Natural killer cell treated with Interleukin-12 subunit alpha and Interleukin-12 subunit beta and Interleukin-15 and Interleukin-18, amount 100 ng/mL, for 72 hours (primary cell): ENCODE measurements around the gene BACH1. TPM values are rescaled to one million over a fixed set of nuclear protein-coding genes. Genes with fewer than 3 reads are reported as not detected.

ENCODE experiments used
- ATAC-seq, 2 donors: fragments of 150-1000 bp; cut with Tn5 transposase in 1 of 2; sonication (Bioruptor Pico), chemical (Tn5 transposase) in 1 of 2; 2 replicates each; pipeline ENCODE4 v1.10.0; 2021
- DNase-seq: peaks from one replicate; pipeline ENCODE4 v3.0.0; 2022; ENCODE audit warnings: low spot score
- H3K27ac Mint-ChIP-seq, 2 donors: 1 replicate in 1 of 2; 2 replicates in 1 of 2; pipeline ENCODE4 v1.8.0; 2022; ENCODE audit warnings: mixed read lengths in 2 of 2, mild to moderate bottlenecking in 1 of 2, moderate library complexity in 1 of 2
- H3K27me3 Mint-ChIP-seq, 2 donors: 1 replicate in 1 of 2; 2 replicates in 1 of 2; pipeline ENCODE4 v1.8.0; 2022; ENCODE audit warnings: mixed read lengths in 2 of 2
- H3K36me3 Mint-ChIP-seq: one replicate; pipeline ENCODE4 v1.8.0; 2022; ENCODE audit warnings: mixed read lengths
- H3K4me1 Mint-ChIP-seq, 2 donors: 1 replicate in 1 of 2; 2 replicates in 1 of 2; pipeline ENCODE4 v1.8.0; 2022; ENCODE audit warnings: low read depth in 2 of 2, mixed read lengths in 2 of 2, mild to moderate bottlenecking in 1 of 2
- H3K4me3 Mint-ChIP-seq: one replicate; pipeline ENCODE4 v1.8.0; 2022; ENCODE audit warnings: mixed read lengths
- H3K9me3 Mint-ChIP-seq: 2 replicates; pipeline ENCODE4 v1.8.0; 2022; ENCODE audit warnings: mixed read lengths
- total RNA-seq, 2 donors: library from RNA; stranded (reverse); gene quantifications; one replicate each; pipeline ENCODE4 v1.2.3, GENCODE V29; 2022

The BACH1 gene
- total RNA-seq, 2 donors from 2014 or later = 29.5 to 38.7 TPM

DNA sequence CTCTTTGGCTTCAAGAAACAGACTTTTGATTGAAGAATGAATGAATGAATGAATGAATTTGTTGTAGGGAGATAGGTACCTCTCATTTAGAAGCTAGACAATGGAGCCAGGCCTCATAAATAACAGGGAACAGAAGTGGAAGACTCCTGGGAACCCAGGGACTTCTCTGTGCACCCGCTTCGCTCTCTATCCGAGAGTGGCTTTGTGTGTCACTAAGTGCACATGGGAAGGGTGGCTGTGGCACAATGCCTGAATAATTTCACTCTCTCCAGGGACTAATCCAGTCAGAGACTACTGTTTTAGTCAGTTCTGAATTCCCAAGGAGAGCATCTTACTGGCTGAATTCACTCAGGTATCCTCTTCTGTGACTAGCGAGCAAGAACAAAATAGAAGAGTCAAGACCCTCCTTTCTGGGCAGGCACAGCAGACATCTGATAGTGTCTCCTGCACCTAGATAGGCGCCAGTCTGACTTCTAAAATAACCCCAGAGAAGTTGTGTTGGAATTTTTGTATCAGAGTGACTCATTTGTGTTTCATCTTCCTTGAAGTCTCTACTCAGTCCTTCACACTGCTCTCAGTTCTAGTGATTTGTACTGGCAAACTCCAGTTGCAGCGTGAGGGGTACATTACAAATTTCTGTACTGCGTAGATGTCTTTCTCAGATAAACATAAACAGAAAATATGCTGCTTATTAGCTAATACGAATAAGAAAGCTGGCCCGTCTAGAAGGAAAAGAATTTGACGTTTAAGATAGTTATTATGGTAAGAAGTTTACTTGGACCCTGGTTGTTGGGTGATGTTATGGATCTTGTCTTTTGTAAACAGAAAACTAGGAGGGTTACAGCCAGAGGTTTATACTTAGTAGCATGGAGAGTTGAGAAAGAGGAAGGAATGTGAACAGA is 34.0 kb downstream of the BACH1 start:
- Mint-ChIP-seq H3K27ac (peak overlapping the region in 1 of 2 donors; percentile 38), H3K36me3 (peaks cover 5% of the 10 kb centered on the region), H3K9me3 (no peaks in the 10 kb centered on the region), H3K27me3 (no peaks in the 10 kb centered on the region), H3K4me3 (no peak overlapping the region), H3K4me1 (peaks cover 15 to 38% of the 10 kb centered on the region in 2 donors)
- no peak for ATAC-seq
- no peak for DNase-seq

DNA sequence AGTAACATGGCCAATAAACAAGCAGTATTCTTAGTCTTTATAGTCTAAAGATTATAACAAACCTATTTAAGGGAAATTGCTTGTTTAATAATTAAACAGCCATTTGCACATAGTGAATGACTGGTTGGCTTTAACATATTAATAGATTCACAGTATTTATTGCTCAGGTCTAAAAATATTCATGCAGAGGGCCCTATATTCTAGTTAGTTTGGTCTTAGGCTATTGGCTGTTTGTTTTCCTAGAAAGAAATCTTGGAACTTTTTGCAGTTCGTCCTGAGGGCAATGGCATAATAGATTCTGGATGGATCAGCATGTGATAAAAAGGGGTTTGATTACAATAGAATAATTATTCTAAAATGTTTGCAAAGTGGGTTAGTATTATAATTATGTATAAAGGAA is 34.7 kb downstream of the BACH1 start:
- Mint-ChIP-seq H3K9me3 (no peaks in the 10 kb centered on the region), H3K36me3 (peaks cover 5% of the 10 kb centered on the region), H3K27ac (no peak overlapping the region), H3K4me1 (peaks cover 15 to 38% of the 10 kb centered on the region in 2 donors), H3K27me3 (no peaks in the 10 kb centered on the region), H3K4me3 (no peak overlapping the region)
- DNase-seq (no peak), ATAC-seq (no peak)

GRCh38 chr21:29334717-29335428 is 36.2 kb downstream of the BACH1 start:
- Mint-ChIP-seq H3K27ac (peak overlapping the region in 1 of 2 donors; percentile 64), H3K9me3 (no peaks in the 10 kb centered on the region), H3K36me3 (peaks cover 5% of the 10 kb centered on the region), H3K4me1 (peaks cover 12 to 38% of the 10 kb centered on the region in 2 donors), H3K27me3 (no peaks in the 10 kb centered on the region), H3K4me3 (peak overlapping the region; percentile 72)
- ATAC-seq (peak; percentile 71 to 83), DNase-seq (no peak)

GRCh38 chr21:29335720-29336119 is 37.0 kb downstream of the BACH1 start:
- ATAC-seq = no peak
- no peaks in the 10 kb centered on the region for H3K9me3 Mint-ChIP-seq
- peaks cover 5% of the 10 kb centered on the region for H3K36me3 Mint-ChIP-seq
- DNase-seq = no peak
- no peak overlapping the region for H3K27ac Mint-ChIP-seq
- peaks cover 12 to 38% of the 10 kb centered on the region in 2 donors for H3K4me1 Mint-ChIP-seq
- peak overlapping the region; percentile 21 for H3K4me3 Mint-ChIP-seq
- no peaks in the 10 kb centered on the region for H3K27me3 Mint-ChIP-seq

DNA sequence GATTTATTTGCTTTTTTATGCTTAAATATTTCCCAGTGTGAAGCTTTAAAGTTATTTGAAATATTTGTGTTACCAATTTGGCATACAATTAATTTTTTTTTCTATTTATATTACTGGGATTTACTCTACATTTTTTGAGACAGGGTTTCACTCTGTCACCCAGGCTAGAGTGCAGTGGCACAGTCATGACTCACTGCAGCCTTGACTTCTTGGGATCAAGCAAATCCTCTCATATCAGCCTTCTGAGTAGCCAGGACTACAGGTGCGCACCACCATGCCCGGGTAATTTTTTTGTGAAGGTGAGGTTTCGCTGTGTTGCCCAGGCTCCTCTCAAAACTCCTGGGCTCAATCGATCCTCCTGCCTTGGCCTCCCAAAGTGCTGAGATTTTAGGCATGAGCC is 39.5 kb downstream of the BACH1 start:
- H3K4me3 Mint-ChIP-seq = no peak overlapping the region
- no peaks in the 10 kb centered on the region for H3K27me3 Mint-ChIP-seq
- no peaks in the 10 kb centered on the region for H3K9me3 Mint-ChIP-seq
- H3K4me1 Mint-ChIP-seq = peaks cover 14 to 38% of the 10 kb centered on the region in 2 donors
- no peak overlapping the region for H3K27ac Mint-ChIP-seq
- DNase-seq (no peak), ATAC-seq (no peak)
- H3K36me3 Mint-ChIP-seq = no peaks in the 10 kb centered on the region

GRCh38 chr21:29340228-29340627 is 41.5 kb downstream of the BACH1 start:
- no peak overlapping the region for H3K4me3 Mint-ChIP-seq

GRCh38 chr21:29342363-29342957 is 43.7 kb downstream of the BACH1 start:
- peak; percentile 75 to 94 for ATAC-seq
- peaks cover 13 to 22% of the 10 kb centered on the region in 2 donors for H3K4me1 Mint-ChIP-seq
- peak overlapping the region; percentile 59 for H3K4me3 Mint-ChIP-seq
- peak overlapping the region; percentile 68 to 76 for H3K27ac Mint-ChIP-seq
- DNase-seq = no peak
- no peaks in the 10 kb centered on the region for H3K36me3 Mint-ChIP-seq
- H3K9me3 Mint-ChIP-seq = no peaks in the 10 kb centered on the region
- no peaks in the 10 kb centered on the region for H3K27me3 Mint-ChIP-seq

More at GRCh38 chr21:29340228-29340627, 41.5 kb downstream of the BACH1 start:
- Mint-ChIP-seq H3K9me3 (no peaks in the 10 kb centered on the region), H3K27ac (peak overlapping the region in 1 of 2 donors; percentile 14), H3K27me3 (no peaks in the 10 kb centered on the region), H3K36me3 (no peaks in the 10 kb centered on the region), H3K4me1 (peaks cover 13 to 28% of the 10 kb centered on the region in 2 donors)
- no peak for DNase-seq
- ATAC-seq = no peak

- Mint-ChIP-seq H3K27ac (peak overlapping the region in 1 of 2 donors; percentile 57), H3K4me3 (no peak overlapping the region), H3K9me3 (no peaks in the 10 kb centered on the region), H3K4me1 (peaks cover 22 to 32% of the 10 kb centered on the region in 2 donors), H3K27me3 (no peaks in the 10 kb centered on the region), H3K36me3 (no peaks in the 10 kb centered on the region)
- no peak for ATAC-seq
- DNase-seq = no peak
Observed at GRCh38 chr21:29343519-29343918, 44.8 kb downstream of the BACH1 start.

GRCh38 chr21:29346281-29346680 is 47.6 kb downstream of the BACH1 start:
- Mint-ChIP-seq H3K27me3 (no peaks in the 10 kb centered on the region), H3K36me3 (no peaks in the 10 kb centered on the region), H3K9me3 (no peaks in the 10 kb centered on the region), H3K27ac (peak overlapping the region in 1 of 2 donors; percentile 16), H3K4me3 (no peak overlapping the region), H3K4me1 (peaks cover 23 to 32% of the 10 kb centered on the region in 2 donors)
- no peak for DNase-seq
- no peak for ATAC-seq

DNA sequence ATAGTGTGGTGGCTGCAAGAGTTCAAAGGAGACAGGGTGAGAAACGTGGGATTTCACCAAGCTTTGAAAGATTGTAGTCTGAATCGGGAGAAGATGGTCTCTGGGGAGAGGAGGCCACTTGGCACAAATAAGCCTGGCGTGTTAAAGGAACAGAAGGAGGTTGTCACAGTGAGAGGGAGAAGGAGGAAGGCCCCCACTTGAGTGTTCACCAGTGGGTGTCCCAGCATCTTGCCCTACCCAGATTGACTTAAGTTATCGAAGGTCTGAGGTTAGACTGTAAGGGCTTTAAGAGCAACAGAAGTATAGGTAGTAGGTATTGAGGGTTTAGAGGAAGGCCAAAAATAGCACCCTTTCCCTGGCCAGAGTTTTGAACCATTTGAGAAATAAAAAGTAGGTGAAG is 48.0 kb downstream of the BACH1 start:
- H3K27me3 Mint-ChIP-seq = no peaks in the 10 kb centered on the region

GRCh38 chr21:29347274-29347681 is 48.6 kb downstream of the BACH1 start:
- ATAC-seq (no peak), DNase-seq (no peak)
- no peaks in the 10 kb centered on the region for H3K9me3 Mint-ChIP-seq
- no peaks in the 10 kb centered on the region for H3K36me3 Mint-ChIP-seq
- H3K27me3 Mint-ChIP-seq = no peaks in the 10 kb centered on the region
- no peak overlapping the region for H3K4me3 Mint-ChIP-seq
- H3K27ac Mint-ChIP-seq = peak overlapping the region in 1 of 2 donors; percentile 17
- H3K4me1 Mint-ChIP-seq = peaks cover 18 to 26% of the 10 kb centered on the region in 2 donors

More for the DNA sequence above, 48.0 kb downstream of the BACH1 start:
- Mint-ChIP-seq H3K27ac (peak overlapping the region in 1 of 2 donors; percentile 16), H3K9me3 (no peaks in the 10 kb centered on the region), H3K36me3 (no peaks in the 10 kb centered on the region), H3K4me3 (no peak overlapping the region), H3K4me1 (peaks cover 23 to 31% of the 10 kb centered on the region in 2 donors)
- no peak for ATAC-seq
- DNase-seq = no peak

GRCh38 chr21:29349702-29350101 is 51.0 kb downstream of the BACH1 start:
- no peak for DNase-seq
- no peak overlapping the region for H3K4me3 Mint-ChIP-seq
- no peak overlapping the region for H3K27ac Mint-ChIP-seq
- H3K9me3 Mint-ChIP-seq = peaks cover 10% of the 10 kb centered on the region
- peaks cover 18 to 19% of the 10 kb centered on the region in 2 donors for H3K4me1 Mint-ChIP-seq
- no peak for ATAC-seq
- H3K27me3 Mint-ChIP-seq = no peaks in the 10 kb centered on the region
- H3K36me3 Mint-ChIP-seq = peaks cover 17% of the 10 kb centered on the region

DNA sequence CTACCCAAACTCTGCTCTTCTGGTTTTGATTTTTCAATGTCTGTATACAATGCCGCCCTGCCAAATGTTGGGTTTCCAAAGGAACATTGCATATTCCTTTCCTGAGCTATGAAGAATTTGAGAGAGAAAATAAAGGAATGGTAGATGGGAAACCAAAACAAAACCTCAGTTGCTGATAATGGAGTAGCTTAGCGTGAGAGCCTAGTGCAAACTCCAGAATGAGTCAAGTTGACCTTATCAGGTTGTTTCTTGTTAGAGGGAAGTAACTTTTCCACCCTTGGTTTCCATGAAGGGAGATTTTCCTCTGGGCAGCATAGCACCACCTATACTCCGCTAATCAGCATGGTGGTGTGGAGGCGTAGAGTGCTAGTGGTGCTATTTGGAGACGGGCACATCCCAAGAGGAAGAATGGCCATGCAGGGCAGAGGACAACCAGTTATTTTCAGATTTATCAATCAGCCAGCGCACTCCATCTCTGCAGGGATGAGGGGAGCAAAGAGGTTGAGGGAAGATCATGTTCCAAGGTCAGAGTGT is 51.6 kb downstream of the BACH1 start:
- H3K36me3 Mint-ChIP-seq = peaks cover 20% of the 10 kb centered on the region
- no peak for ATAC-seq
- no peak overlapping the region for H3K4me3 Mint-ChIP-seq

More for the DNA sequence above, 51.6 kb downstream of the BACH1 start:
- Mint-ChIP-seq H3K4me1 (peaks cover 19 to 20% of the 10 kb centered on the region in 2 donors), H3K27me3 (no peaks in the 10 kb centered on the region), H3K27ac (no peak overlapping the region), H3K9me3 (peaks cover 11% of the 10 kb centered on the region)
- no peak for DNase-seq
